HUES48 (cell line): ENCODE results near the gene RB1.

Experiments
- H3K27ac ChIP-seq: one replicate; pipeline ENCODE4 v1.7.0; 2013; ENCODE audit warnings: low read depth, low read length, inconsistent platforms
- H3K27me3 ChIP-seq: 2 replicates; pipeline ENCODE4 v1.6.1; 2013; ENCODE audit warnings: mild to moderate bottlenecking, low read length; ENCODE audit not compliant: control insufficient read depth, insufficient read depth
- H3K36me3 ChIP-seq: 2 replicates; pipeline ENCODE4 v1.6.1; 2013; ENCODE audit warnings: low read length; ENCODE audit not compliant: control insufficient read depth, insufficient read depth
- H3K4me1 ChIP-seq: 2 replicates; pipeline ENCODE4 v1.6.1; 2013; ENCODE audit warnings: mild to moderate bottlenecking, low read length; ENCODE audit not compliant: control insufficient read depth, insufficient read depth
- H3K4me3 ChIP-seq: 2 replicates; pipeline ENCODE4 v1.5.1; 2013; ENCODE audit warnings: mild to moderate bottlenecking, low read depth, low read length
- H3K9ac ChIP-seq: 2 replicates; pipeline ENCODE4 v1.6.1; 2013; ENCODE audit warnings: mild to moderate bottlenecking, low read depth, low read length, moderate library complexity
- H3K9me3 ChIP-seq: 2 replicates; pipeline ENCODE4 v1.6.1; 2013; ENCODE audit warnings: low read length; ENCODE audit not compliant: control insufficient read depth, insufficient read depth

The RB1 gene

DNA sequence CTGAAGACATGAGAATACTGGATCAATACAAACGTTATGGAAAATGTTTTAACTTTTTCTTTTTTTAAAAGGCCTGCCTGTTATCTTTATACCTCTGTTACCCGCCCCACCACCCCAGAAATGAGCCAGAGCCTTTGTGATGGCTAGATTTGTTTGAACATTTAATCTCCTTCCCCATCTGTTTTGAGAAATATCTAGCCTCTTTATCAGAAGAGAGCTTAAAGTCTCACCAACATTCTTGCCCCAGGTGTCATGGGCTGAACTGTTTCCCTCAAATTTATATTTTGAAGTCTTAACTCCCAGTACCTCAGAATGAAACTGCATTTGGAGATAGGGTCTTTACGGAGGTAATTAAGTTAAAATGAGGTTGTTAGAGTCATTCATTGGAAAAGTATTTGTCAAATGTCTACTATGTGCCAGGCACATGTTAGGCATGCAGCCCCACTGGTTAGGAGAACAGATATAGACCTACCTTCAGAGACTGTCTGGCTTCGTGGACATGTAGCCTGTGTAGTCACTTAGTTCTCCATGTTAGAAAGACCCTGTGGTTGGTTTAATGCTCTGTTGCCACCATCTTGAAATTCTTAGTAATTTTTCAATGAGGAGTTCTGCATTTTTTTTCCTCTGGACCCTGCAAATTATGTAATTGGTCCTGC is 6.3 kb upstream of the RB1 start:
- Histone ChIP-seq H3K36me3 (no peaks in the 10 kb centered on the region), H3K9ac (no peak overlapping the region)

GRCh38 chr13:48299591-48299990 is 4.0 kb upstream of the RB1 start:
- Histone ChIP-seq H3K36me3 (no peaks in the 10 kb centered on the region), H3K9me3 (no peaks in the 10 kb centered on the region), H3K4me3 (no peak overlapping the region), H3K4me1 (no peaks in the 10 kb centered on the region), H3K27me3 (no peaks in the 10 kb centered on the region), H3K27ac (no peak overlapping the region), H3K9ac (no peak overlapping the region)

More for the DNA sequence above, 6.3 kb upstream of the RB1 start:
- H3K4me3 ChIP-seq = no peak overlapping the region
- no peaks in the 10 kb centered on the region for H3K9me3 ChIP-seq
- H3K27me3 ChIP-seq = no peaks in the 10 kb centered on the region
- no peak overlapping the region for H3K27ac ChIP-seq
- H3K4me1 ChIP-seq = no peaks in the 10 kb centered on the region

GRCh38 chr13:48302871-48303358 is 636 bp upstream of the RB1 start:
- Histone ChIP-seq H3K27ac (peak overlapping the region; percentile 97), H3K9me3 (no peaks in the 10 kb centered on the region), H3K36me3 (no peaks in the 10 kb centered on the region), H3K27me3 (no peaks in the 10 kb centered on the region), H3K9ac (peak overlapping the region; percentile 97), H3K4me1 (no peaks in the 10 kb centered on the region; the same call in 1 of the 2 replicates), H3K4me3 (peak overlapping the region; percentile 97)

GRCh38 chr13:48304143-48304876 is 759 bp downstream of the RB1 start:
- H3K4me3 ChIP-seq = peak overlapping the region; percentile 97
- no peaks in the 10 kb centered on the region for H3K36me3 ChIP-seq
- no peaks in the 10 kb centered on the region for H3K27me3 ChIP-seq
- peak overlapping the region; percentile 97 for H3K9ac ChIP-seq
- no peaks in the 10 kb centered on the region; the same call in 1 of the 2 replicates for H3K4me1 ChIP-seq
- peak overlapping the region; percentile 97 for H3K27ac ChIP-seq
- no peaks in the 10 kb centered on the region for H3K9me3 ChIP-seq

DNA sequence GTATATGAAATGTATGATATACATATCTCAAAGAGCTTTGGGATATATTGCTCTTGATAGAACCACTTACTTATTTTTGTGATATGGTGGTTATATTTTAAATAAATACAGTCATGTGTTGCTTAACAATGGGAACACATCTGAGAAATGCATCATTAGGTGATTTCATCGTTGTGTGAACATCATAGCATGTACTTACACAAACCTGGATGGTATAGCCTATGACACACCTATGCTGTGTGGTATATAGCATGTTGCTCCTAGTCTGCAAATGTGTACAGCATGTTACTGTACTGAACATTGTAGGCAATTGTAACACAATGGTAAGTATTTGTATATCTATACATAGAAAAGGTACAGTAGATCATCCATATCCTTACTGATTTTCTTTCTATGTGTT is 7.7 kb downstream of the RB1 start:
- no peak overlapping the region for H3K9ac ChIP-seq
- H3K9me3 ChIP-seq = no peaks in the 10 kb centered on the region
- no peaks in the 10 kb centered on the region for H3K27me3 ChIP-seq
- no peak overlapping the region for H3K27ac ChIP-seq
- no peaks in the 10 kb centered on the region for H3K36me3 ChIP-seq
- no peaks in the 10 kb centered on the region for H3K4me1 ChIP-seq
- H3K4me3 ChIP-seq = no peak overlapping the region

GRCh38 chr13:48315969-48316650 is 12.6 kb downstream of the RB1 start:
- Histone ChIP-seq H3K9ac (no peak overlapping the region), H3K27ac (no peak overlapping the region), H3K27me3 (no peaks in the 10 kb centered on the region), H3K4me1 (no peaks in the 10 kb centered on the region), H3K36me3 (no peaks in the 10 kb centered on the region), H3K9me3 (no peaks in the 10 kb centered on the region), H3K4me3 (no peak overlapping the region)

DNA sequence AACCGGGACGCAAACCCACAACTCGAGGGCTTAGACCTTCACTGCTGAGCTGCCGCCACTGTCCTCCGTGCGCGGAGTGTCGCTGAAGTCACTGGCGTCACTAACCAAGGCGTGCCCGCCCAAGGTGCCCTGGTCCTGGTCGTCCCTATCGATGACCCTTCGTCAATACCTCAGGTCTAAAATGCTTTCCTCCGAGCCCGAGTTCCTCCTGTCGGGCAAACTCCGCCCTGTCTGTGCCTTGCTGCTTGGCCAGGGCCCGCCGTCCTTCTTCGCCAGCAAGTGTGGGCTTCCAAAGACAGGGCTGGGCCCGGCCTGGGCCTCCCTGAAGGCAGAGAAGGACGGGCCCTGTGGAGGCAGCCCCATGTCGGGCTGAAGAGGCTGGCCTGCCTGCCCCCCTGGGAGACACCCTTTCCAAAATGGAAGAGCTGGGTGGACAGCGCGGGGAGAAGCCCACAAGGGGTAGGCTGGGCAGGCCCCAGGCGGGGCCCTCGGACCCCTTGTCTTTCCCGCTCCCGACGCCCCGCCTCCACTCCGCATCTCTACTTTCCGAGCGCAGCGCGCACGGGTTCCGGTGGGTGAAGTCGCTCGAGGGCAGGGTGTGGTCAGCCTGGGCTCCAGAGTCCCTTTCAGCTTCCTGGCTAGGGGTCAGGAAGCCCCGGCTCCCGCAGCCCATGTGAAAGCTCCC is 13.4 kb downstream of the RB1 start:
- H3K36me3 ChIP-seq = no peaks in the 10 kb centered on the region
- peaks cover 4% of the 10 kb centered on the region for H3K9me3 ChIP-seq
- H3K4me1 ChIP-seq = no peaks in the 10 kb centered on the region
- no peak overlapping the region for H3K4me3 ChIP-seq
- H3K9ac ChIP-seq = no peak overlapping the region
- H3K27ac ChIP-seq = no peak overlapping the region
- no peaks in the 10 kb centered on the region for H3K27me3 ChIP-seq

DNA sequence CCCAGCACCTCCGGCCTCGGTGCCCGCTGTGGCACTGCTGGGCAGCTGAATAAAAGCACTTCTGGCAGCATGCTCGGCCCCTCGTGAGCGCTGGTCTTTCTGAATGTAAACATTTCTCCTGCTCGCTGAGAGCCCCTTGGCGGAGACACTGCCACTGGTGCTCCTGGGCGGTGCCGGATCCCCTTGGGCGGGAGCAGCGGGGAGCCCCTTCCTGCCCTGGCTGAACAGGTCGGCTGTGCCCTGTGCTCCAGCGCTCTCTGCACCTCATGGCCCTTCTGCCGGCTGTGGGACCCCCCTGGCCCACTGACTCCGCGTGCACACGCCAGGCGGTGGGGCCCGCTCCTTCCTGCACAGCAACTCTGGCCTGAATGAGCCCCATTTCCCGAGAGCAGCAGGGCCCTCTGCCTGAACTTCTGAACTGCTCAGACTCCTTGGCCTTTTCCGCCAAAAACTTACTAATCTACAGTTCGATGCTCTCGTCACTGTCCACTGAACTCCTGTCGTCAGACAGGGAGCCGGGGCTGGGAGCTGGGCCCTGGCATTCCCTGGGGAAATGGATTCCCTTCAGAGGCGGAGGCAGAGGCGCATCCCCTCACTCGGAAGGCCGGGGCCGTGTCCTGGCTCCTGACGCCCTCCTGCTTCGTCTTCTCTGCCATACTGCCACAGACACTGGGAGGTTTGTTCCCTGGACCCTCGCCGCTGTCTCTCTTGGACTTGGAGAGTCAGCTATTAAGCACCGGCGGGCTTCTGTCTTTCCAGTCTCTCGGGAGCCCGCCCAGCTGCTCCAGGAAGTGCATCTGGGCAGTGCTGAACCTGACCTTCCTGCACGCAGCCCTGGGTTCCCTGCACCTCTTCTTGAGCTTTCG is 14.2 kb downstream of the RB1 start:
- no peaks in the 10 kb centered on the region for H3K4me1 ChIP-seq
- H3K4me3 ChIP-seq = no peak overlapping the region
- no peaks in the 10 kb centered on the region for H3K27me3 ChIP-seq
- no peaks in the 10 kb centered on the region for H3K36me3 ChIP-seq
- H3K9me3 ChIP-seq = peaks cover 9% of the 10 kb centered on the region
- no peak overlapping the region for H3K9ac ChIP-seq
- H3K27ac ChIP-seq = no peak overlapping the region

DNA sequence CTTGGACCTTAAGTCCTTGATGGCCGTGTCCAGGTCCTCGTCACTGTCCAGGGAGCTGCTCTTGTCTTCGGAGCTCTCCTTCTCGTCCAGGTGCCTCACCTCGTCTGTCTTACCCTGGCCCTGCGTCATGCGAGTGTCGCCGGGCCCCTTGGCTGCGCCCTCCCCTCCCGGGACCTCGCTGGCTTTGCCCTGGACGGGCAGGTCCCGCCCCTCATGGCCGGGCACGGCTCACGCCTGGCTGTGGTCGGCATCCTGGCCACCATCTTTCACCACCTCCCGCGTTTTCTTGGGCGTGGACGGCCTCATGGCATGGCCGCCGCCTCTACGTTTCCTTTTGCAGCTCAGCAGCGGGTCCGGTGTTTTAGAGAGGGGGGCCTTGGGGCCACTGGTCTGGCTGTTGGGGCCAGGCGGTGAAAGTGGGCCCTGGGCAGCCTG is 14.8 kb downstream of the RB1 start:
- no peaks in the 10 kb centered on the region for H3K4me1 ChIP-seq
- H3K27ac ChIP-seq = no peak overlapping the region
- H3K9ac ChIP-seq = no peak overlapping the region
- H3K4me3 ChIP-seq = no peak overlapping the region
- no peaks in the 10 kb centered on the region for H3K27me3 ChIP-seq
- H3K36me3 ChIP-seq = no peaks in the 10 kb centered on the region
- H3K9me3 ChIP-seq = peaks cover 9% of the 10 kb centered on the region
